HG03066 (cell line): ENCODE data around the gene MSLN.
"Not testable (repeated sequence)": the region's sequence is repeated elsewhere in the genome, so short reads cannot be mapped to it uniquely, and the experiment has no call there.

Experiments
- ATAC-seq: cut with Tn5 transposase; IDR thresholded peaks from one replicate; pipeline ENCODE4 v1.9.1; 2021; ENCODE audit warnings: low read depth; ENCODE audit not compliant: unreplicated experiment

The MSLN gene

DNA sequence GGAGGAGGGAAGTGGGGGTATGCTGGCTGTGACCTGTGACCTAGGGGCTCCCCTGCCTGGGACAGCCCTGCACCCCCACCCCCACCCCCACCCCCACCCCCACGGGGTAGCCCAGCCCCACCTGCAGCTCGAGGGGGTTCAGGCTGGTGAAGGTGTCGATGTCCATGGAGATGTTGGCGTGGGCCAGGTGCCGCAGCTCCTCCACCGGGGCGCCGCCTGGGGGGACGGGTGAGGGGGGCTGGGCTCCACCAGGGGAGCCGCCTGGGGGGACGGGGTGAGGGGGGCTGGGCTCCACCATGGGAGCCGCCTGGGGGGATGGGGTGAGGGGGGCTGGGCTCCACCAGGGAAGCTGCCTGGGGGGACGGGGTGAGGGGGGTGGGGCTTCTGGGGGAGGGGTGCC, 9.9 kb downstream of the MSLN start:
- ATAC-seq = no peak

DNA sequence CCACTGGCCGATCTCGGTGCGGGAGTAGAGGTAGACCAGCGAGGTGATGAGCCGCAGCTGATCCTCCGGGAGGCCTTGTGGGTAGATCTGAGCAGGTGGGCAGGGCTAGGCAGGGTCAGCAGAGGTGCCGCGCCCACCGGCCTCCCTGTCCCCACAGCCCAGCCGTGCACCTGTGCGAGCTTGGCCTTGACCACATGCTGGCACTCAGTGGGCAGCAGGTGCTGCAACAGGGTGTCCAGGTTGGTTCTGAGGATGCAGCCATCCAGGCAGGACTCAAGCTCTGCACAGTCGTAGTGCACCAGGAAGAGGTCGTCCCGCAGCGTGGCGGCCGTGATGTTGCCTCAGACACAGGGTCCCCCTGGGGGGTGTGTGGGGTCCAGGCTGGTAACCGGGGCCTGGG, 12.4 kb downstream of the MSLN start:
- no peak for ATAC-seq

- ATAC-seq = no peak
These were observed 13.8 kb downstream of the MSLN start for GRCh38 chr16:774086-775001.

GRCh38 chr16:775236-775796, 14.8 kb downstream of the MSLN start:
- no peak for ATAC-seq

DNA sequence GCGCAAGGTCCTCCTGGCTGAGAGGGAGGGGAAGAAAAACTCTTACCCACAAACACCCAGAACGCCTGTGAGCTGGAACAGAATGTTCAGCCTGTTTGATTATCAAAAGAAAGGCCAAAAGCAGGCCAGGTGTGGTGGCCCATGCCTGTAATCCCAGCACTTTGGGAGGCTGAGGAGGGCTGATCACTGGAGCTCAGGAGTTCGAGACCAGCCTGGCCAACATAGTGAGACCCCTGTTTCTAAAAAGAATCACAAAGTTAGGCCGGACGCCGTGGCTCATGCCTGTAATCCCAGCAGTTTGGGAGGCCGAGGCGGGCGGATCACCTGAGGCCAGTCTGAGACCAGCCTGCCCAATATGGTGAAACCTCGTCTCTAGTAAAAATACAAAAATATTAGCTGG, 15.8 kb downstream of the MSLN start:
- ATAC-seq = not testable (repeated sequence)

DNA sequence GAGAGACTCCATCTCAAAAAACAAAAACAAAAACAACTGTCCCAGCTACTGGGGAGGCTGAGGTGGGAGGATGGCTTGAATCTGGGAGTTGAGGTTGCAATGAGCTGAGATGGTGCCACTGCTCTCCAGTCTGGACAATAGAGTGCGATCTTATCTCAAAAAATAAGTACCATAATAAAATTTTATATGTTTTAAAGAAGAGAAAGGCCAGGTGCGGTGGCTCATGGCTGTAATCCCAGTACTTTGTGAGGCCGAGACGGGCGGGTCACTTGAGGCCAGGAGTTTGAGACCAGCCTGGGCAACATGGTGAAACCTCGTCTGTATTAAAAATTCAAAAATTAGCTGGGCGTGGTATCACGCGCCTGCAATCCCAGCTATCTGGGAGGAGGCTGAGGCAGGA, 16.3 kb downstream of the MSLN start:
- ATAC-seq = no peak

DNA sequence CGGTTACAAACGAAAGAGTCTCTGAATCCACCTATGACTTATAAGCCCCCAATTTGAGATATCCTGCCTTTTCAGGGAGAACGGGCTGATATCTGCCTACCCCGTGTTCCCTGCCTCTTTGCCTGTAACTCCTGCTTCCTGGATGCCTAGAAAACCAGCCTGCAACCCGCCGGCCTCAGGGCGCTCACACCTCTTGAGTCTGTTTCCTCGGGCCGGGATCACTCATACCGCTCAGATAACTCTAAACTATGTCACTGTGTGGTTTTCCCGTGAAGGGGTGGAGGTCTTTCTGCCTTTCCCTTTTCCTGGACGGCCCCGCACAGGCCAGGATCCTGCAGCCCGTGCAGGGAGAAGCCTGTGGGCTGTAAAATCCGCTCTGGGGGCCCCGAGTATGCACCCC, 17.3 kb downstream of the MSLN start:
- no peak for ATAC-seq

DNA sequence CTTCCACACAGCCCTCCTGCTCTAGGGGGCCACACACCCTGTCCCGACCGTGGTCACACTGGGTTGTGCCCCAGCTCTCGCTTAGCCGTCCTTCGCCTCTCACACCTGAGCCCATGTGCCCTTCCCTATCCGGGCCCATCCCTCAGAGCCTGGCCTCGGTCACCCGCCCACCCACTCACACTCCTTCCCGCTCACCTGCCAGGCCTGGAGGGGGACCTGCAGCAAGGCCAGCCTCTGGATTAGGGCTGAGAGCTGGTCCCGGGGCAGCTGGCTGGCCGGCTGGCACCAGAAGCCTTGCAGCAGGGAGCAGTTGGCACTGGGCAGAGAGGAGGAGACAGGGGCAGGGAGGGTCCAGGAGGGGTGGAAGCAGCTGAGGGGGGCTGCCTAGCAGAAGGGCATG, 17.9 kb downstream of the MSLN start:
- no peak for ATAC-seq

GRCh38 chr16:778909-779527, 18.5 kb downstream of the MSLN start:
- ATAC-seq = no peak

GRCh38 chr16:779561-779960, 19.0 kb downstream of the MSLN start:
- ATAC-seq = no peak

- no peak for ATAC-seq
These were observed 19.8 kb downstream of the MSLN start for GRCh38 chr16:780296-780695.

- no peak for ATAC-seq
These were observed 20.9 kb downstream of the MSLN start for GRCh38 chr16:781346-782010.

DNA sequence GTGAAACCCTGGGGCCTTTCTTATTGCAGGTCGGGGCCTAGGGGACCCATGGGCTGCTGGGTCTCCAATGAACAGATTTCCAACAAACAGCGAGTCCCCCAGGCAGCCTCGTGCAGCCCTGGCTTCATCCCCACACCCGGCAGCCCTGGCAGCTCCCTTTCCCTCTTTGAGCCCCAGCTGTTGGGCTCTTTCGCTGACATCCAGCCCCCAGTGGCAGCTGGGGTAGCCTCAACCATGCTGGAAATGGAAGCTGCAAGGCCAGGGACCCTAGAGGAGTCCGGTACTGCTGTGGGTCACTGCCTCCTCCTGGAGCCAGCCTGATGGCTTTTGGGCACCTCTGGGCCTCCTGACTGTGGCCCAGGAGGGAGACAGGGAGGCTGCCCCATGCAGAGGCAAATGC, 21.7 kb downstream of the MSLN start:
- ATAC-seq = no peak

DNA sequence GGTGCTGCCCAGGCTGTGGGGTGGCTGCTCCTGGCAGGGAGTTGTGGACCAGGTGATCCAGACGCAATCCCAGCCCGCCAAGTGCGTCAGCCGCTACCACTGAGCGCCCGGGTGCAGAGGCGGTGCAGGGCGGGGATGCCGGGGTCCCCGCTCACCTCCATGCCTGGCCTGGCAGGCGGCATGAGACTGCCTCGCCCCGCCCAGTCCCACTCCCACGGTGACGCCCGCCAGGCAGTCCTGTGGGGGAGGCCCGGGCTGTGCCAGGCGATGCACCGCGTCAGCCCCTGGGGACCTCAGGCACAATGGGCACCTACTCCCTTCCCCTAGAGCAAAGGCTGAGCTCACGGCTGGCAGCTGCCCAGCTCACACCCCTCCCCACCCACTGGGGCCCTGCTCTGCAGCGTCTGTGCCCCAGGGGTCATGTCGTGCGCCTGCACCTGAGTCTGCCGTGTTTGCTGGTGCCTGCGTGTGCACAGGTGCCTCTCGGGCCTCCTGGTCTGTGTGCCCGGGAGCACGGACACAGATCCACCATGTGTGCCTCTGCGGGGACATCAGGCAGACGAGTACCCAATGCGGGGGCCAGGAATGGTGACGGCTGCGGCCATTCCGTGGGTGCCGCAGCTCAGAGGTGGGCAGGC, 22.4 kb downstream of the MSLN start:
- no peak for ATAC-seq

DNA sequence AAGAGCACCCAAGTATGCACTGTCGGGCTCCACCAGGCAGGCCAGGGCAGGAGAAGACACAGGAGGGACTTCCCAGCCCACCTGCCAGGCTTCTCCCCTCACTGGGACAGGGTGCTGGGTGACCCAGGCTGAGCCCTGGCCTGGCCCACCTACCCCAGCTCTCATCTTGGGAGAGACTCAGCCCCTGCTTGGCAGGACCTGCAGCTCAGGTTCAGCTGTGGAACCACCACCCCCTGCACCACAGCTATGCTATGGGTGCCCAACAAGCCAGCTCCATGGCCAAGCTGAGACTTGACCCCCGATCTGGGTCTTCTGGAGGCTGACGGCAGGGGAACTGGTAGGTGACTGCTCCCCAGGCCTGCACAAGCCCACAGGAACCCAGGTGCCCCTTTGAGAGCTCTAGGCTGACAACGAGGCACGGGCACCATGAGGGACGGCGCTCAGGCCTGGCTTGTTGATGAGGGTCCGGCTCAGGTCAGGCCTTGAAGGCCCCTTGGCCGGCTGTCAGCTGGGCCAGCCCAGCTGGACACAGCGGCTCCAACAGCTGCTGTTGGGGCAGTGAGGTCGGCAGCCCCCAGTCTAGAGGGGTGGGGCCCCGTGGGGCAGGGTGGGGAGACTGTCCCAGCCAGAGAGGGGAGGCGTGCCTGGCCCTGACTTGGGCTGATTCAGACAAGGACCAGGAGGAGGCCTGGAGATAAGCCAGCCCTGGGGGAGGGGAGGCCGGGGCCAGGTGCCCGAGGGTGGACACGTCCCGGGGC, 23.0 kb downstream of the MSLN start:
- no peak for ATAC-seq

- no peak for ATAC-seq
These were observed 23.9 kb downstream of the MSLN start for GRCh38 chr16:784431-784830.

DNA sequence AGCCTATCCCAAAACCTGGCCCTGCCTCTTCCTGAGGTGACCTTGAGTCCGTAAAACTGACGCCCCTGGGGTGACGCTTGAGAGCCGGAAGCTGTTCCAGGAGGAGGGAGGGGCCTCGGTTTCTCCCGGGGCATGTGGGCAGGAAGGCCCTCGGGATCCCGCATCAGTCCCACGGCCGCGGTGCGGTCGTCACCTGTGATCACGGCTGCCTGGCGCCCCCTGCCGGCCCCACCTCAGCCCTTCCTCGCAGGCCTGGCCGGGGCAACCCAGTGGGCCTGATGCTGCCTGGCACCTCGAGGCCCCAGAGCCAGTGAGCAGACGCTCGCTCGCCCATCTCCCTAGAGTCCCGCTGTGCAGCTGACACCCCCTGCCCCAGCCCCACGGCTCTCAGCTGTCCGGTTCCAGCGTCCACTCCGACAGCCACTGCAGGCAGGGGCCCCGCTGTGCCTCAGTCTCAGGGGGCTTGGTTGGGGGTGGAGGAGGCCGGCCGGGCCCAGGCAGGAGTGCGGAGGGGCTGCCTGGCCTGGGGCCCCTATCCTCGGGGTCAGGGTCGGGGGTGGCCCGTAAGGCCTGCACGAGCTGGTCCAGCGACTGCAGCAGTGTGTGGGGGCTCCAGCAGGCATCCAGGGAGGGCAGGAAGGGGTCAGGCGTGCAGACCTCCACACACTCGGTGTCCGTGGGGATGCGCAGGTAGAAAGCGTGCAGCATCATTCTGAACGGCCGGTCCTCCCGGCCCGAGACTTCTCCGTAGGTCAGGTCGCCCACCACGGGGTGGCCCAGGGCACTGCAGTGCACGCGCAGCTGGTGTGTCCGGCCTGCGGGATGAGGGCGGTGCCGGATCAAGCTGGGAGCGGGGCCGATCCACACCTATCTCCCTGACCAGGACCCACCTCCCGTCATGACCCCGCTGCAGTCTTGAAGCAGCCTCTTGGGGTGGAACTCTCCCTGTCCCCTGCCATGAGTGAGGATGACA, 25.3 kb downstream of the MSLN start:
- no peak for ATAC-seq

DNA sequence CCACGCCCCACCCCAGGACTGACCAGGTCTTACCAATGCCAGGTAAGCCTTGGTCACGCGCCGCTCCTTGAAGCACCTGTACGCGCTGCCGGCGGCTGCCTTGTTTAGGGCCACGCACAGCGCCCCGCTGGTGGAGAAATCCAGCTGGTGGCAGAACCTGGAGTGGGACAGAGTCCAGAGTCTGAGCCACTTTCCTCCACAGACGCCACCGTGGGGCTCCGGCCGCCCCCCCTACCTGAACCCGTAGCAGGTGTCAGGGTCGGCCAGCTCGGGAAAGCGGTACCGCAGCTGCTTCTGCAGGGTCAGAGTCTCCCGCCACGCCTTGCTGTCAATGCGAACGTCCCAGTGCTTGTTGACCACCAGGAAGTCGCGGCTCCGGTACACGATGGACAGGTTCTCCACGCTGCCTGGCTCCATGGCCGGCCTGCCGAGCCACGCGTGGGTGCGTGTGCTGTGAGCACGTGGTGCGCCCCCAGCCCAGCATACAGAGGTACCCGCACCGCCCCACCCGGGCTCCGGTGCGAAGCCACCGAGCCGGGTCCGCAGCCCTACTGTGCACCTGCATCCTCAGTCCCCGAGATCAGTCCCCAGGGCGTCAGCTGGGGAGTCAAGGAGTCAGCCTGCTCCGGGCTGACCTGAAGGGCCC, 26.9 kb downstream of the MSLN start:
- no peak for ATAC-seq
